Colonic mucosa (tissue), 4 donors: ENCODE measurements around the gene MRPL36. TPM values are rescaled to one million over a fixed set of nuclear protein-coding genes. Genes with fewer than 3 reads are reported as not detected.

Source experiments
- DNase-seq: peaks from one replicate; pipeline ENCODE4 v3.0.0-alpha.2; 2020
- H3K27ac ChIP-seq: fragments of 200-600 bp; one replicate; pipeline ENCODE4 v1.8.0; 2021
- H3K27me3 ChIP-seq: fragments of 200-600 bp; one replicate; pipeline ENCODE4 v1.8.0; 2021
- H3K36me3 ChIP-seq: fragments of 200-600 bp; one replicate; pipeline ENCODE4 v1.8.0; 2021
- H3K4me1 ChIP-seq: fragments of 200-600 bp; one replicate; pipeline ENCODE4 v1.8.0; 2021; ENCODE audit warnings: mild to moderate bottlenecking
- H3K4me3 ChIP-seq: fragments of 200-600 bp; one replicate; pipeline ENCODE4 v1.8.0; 2021
- H3K9ac ChIP-seq, 2 donors: one replicate each; pipeline ENCODE4 v1.7.0; 2013; ENCODE audit warnings: control low read depth in 2 of 2, low read depth in 2 of 2, low read length in 2 of 2
- H3K9me3 ChIP-seq: fragments of 200-600 bp; one replicate; pipeline ENCODE4 v1.8.0; 2021
- intact Hi-C: fragments of 100-400 bp; cut with DNase I; formaldehyde crosslinking; loops from one replicate; pipeline ENCODE4 v1.14.1; 2022
- total RNA-seq, 2 donors: library from RNA; stranded (reverse); fragmentation: NEBNext Ultra II Directional in 1 of 2; extraction: Animal tissue kit (Norgen Biotek cat#: 25700) in 1 of 2; gene quantifications; one replicate each; pipeline ENCODE4 v1.2.1, GENCODE V29; 2021
- TF ChIP-seq, protein P1 (sequence below): fragments of 200-600 bp; IDR thresholded peaks from one replicate; pipeline ENCODE4 v1.8.0; 2022; ENCODE audit warnings: antibody characterized with exemption, mild to moderate bottlenecking
- donor health status: healthy.
- donor health status: DM: no; HTN: no; CAD: no.
- donor health status: DM: no; HTN: no; CAD: no.

MRPL36 gene
- total RNA-seq, 2 donors from 2014 or later, result 33.0 to 56.3 TPM

DNA sequence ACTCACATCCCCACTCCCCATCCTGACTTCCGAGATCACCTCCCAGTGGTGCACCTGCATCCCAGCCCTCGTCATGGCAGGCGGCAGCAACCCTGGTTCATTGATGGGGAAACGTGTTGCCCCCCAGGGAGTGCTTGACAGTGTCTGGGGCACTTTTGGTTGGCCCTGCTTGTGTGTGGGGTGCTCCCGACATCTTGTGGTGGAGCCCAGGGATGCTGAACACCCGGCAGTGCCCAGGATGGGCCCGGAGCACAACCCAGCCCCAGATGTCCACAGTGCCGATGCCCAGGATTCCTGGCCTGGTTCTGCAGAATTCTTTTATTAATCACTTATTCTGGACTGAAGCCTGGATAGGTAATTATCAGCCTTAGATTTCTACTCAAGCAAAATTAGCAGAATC lies 3.7 kb downstream of the MRPL36 start:
- H3K4me3 ChIP-seq, result no peak overlapping the region
- intact Hi-C loops, result no loop called here
- no peaks in the 10 kb centered on the region for H3K36me3 ChIP-seq
- no peaks in the 10 kb centered on the region for H3K27me3 ChIP-seq
- no peak overlapping the region for H3K27ac ChIP-seq
- H3K4me1 ChIP-seq, result peaks cover 4% of the 10 kb centered on the region
- no peaks in the 10 kb centered on the region for H3K9me3 ChIP-seq
- no peak overlapping the region for H3K9ac ChIP-seq
- TF ChIP-seq, protein P1, sequence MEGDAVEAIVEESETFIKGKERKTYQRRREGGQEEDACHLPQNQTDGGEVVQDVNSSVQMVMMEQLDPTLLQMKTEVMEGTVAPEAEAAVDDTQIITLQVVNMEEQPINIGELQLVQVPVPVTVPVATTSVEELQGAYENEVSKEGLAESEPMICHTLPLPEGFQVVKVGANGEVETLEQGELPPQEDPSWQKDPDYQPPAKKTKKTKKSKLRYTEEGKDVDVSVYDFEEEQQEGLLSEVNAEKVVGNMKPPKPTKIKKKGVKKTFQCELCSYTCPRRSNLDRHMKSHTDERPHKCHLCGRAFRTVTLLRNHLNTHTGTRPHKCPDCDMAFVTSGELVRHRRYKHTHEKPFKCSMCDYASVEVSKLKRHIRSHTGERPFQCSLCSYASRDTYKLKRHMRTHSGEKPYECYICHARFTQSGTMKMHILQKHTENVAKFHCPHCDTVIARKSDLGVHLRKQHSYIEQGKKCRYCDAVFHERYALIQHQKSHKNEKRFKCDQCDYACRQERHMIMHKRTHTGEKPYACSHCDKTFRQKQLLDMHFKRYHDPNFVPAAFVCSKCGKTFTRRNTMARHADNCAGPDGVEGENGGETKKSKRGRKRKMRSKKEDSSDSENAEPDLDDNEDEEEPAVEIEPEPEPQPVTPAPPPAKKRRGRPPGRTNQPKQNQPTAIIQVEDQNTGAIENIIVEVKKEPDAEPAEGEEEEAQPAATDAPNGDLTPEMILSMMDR, result no peak
- no peak for DNase-seq

DNA sequence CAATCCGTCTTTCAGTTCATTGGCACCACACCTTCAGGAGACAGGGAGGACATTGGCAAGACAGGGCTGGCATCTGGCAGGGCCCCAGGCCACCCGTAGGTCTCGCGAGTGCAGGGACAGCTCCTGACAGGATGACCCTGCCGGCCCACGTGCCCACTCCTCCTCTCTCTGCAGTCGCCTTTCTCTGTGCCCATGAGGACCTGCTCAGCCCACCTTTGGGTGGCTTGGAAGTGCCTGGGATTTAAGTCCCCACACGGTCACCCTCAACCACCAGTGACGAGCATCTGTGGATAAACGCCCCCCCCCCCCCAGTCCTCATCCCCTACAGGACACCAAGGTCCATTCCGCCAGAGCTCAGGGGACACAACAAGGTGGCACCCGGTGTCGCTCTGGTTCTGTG lies 4.1 kb downstream of the MRPL36 start:
- Histone ChIP-seq H3K9me3 (no peaks in the 10 kb centered on the region), H3K36me3 (no peaks in the 10 kb centered on the region), H3K27ac (no peak overlapping the region), H3K9ac (no peak overlapping the region), H3K4me3 (no peak overlapping the region), H3K27me3 (no peaks in the 10 kb centered on the region), H3K4me1 (peaks cover 4% of the 10 kb centered on the region)
- TF ChIP-seq, protein P1, result no peak
- DNase-seq, result no peak
- intact Hi-C loops, result no loop called here

DNA sequence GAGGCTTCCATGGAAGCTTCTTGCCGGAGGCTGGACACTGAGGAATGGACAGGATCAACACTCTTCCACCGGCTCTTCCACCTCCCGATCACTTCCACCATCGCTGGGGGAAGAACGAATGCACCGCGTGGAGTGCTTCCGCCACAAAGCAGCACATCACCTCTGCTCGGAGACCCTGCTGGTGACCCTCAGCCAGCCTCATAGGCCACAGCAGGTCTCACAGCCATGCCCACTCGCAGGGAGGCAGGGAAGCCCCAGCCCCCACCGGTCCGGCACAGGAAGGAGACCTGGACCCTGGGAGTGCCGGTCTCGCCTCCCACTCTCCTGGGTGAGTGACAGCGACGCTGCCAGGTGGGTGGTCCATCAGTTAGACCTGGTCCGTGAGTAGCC lies 4.7 kb downstream of the MRPL36 start:
- no peak for DNase-seq
- H3K27me3 ChIP-seq, result no peaks in the 10 kb centered on the region
- H3K4me3 ChIP-seq, result no peak overlapping the region
- H3K4me1 ChIP-seq, result peaks cover 4% of the 10 kb centered on the region
- no peaks in the 10 kb centered on the region for H3K9me3 ChIP-seq
- no peaks in the 10 kb centered on the region for H3K36me3 ChIP-seq
- intact Hi-C loops, result no loop called here
- TF ChIP-seq, protein P1, result no peak
- no peak overlapping the region for H3K9ac ChIP-seq
- H3K27ac ChIP-seq, result no peak overlapping the region

DNA sequence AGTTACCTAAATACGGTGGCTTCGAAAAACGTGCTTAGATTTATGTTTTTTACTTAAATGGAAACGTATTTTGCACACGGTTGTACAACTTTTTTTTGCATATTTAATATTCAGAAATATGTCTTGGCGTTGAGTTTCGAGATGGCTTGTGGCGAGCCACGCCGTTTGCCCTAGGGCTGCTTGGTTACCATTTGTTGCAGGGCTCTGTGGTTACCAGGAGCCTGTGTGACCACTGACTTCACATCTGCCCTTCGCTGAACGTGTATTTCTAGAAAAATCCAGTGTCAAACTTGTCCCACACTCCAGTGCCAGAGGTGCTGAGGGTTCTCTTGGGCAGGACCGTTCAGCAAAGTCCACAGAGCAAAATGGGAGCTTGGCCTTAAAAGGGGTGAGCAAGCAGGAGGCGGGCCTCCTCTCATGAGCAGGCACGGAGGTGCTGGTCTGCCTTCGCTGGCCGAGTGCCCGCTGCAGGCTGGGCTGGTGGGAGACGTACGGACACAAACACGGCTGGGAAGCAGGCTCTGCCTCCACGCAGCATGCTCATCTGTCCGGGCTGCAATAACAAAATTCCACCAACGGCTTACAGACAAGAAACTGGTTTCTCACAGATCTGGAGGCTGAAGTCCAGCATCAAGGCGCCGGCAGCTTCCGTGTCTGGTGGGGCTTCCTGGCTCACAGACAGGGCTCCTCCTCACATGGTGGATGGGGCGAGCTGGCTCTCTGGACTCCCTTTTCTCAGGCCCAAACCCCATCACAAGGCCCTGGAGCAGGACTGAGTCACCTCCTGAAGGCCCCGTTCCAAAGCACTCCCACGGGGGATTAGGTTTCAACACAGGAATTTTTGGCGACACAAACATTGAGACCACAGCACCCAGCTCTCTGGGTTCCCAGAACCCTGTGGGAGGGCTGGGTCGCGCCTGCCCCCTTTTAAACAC lies 5.4 kb downstream of the MRPL36 start:
- intact Hi-C loops, result no loop called here
- H3K36me3 ChIP-seq, result no peaks in the 10 kb centered on the region
- no peak overlapping the region for H3K27ac ChIP-seq
- no peak overlapping the region for H3K9ac ChIP-seq
- H3K9me3 ChIP-seq, result no peaks in the 10 kb centered on the region
- DNase-seq, result no peak
- H3K4me3 ChIP-seq, result no peak overlapping the region
- TF ChIP-seq, protein P1, result no peak
- peaks cover 4% of the 10 kb centered on the region for H3K4me1 ChIP-seq
- H3K27me3 ChIP-seq, result no peaks in the 10 kb centered on the region

DNA sequence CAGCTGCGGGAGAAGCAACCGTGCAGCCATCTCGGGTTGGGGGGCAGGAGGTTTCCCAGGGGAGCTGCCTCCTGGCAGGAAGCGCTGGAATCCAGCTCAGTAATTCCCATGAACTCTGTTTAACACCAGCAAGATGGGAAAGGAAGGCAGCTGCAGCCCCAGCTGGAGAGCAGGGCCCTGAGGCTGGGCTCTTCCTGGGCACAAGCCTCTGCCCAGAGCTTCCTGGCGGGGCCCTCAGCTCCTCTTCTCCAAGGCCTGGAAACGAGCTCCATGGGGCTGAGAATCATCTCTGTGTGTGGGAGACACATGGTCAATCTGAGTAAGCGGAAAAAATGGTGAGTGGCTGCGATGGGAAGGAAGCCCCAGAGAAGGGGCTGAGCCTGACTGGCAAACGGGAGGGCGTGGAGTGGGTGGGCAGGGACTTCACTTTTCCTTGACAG lies 6.3 kb downstream of the MRPL36 start:
- no peaks in the 10 kb centered on the region for H3K36me3 ChIP-seq
- H3K27me3 ChIP-seq, result no peaks in the 10 kb centered on the region
- no peaks in the 10 kb centered on the region for H3K4me1 ChIP-seq
- DNase-seq, result no peak
- TF ChIP-seq, protein P1, result no peak
- H3K9ac ChIP-seq, result peak overlapping the region in 1 of 2 donors; percentile 19
- intact Hi-C loops, result no loop called here
- H3K27ac ChIP-seq, result no peak overlapping the region
- H3K4me3 ChIP-seq, result no peak overlapping the region
- no peaks in the 10 kb centered on the region for H3K9me3 ChIP-seq
